Measurements from ENCODE around the gene GUCY1A2.
"Not testable (repeated sequence)": the region's sequence is repeated elsewhere in the genome, so short reads cannot be mapped to it uniquely, and the experiment has no call there.

The GUCY1A2 gene

GRCh38 chr11:106827687-106828086, 190.6 kb downstream of the GUCY1A2 start:
- no peak for DNase-seq

DNA sequence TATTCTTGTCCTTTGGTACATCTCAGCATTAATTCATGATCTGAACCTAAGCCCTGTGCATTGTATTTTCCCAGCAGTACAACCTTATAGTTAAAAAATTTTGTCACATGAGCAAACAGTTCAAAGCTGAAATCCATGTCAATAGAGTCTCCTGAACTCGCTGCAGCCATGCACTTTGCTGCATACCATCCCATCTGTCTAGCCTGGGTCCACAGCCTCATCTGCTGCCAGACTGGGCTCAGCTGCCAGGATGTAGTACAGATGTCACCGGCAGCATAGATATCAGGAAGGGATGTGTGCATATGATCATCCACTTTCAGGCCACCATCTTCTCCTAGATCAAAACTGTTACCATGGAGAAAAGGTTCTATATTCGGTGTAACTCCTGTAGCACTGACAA, 191.7 kb downstream of the GUCY1A2 start:
- DNase-seq = not testable (repeated sequence)

GRCh38 chr11:106821826-106822225, 196.4 kb downstream of the GUCY1A2 start:
- peak; percentile 31 for DNase-seq

- DNase-seq = no peak
Measured at GRCh38 chr11:106821291-106821690, 197.0 kb downstream of the GUCY1A2 start.

DNA sequence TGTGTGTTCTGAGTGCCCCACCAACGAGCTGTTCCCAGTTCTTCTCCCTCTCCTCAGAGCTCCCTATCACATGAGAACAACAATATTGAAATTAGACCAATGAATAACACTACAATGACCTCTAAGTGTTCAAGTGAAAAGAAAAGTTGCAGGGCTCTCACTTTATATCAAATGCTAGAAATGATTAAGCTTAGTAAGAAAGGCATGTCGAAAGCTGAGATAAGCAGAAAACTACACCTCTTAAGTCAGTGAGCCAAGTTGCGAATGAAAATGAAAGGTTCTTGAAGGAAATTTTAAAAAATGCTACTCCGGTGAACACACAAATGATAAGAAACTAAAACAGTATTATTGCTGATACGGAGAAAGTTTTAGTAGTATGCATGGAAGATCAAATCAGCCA, 199.8 kb downstream of the GUCY1A2 start:
- DNase-seq = no peak

GRCh38 chr11:106815209-106815608, 203.1 kb downstream of the GUCY1A2 start:
- DNase-seq = no peak

GRCh38 chr11:106813806-106814205, 204.5 kb downstream of the GUCY1A2 start:
- DNase-seq = no peak

DNA sequence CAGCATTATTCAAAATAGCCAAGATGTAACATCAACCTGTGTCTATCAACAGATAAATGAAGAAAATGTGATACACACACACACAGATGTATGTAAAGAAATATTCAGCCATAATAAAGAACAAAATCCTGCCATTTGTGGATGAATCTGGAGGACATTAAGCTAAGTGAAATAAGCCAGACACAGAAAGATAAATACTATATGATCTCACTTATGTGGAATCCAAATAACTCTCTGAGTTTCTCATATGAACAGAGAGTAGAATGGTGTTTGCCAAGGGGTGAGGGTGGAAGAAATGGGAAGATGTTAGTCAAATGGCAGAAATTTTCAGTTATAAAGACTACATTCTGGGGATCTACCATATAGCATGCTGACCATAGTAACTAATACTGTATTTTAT, 224.2 kb downstream of the GUCY1A2 start:
- peak; percentile 8 for DNase-seq

- no peak for DNase-seq
Measured at GRCh38 chr11:106789406-106789805, 228.9 kb downstream of the GUCY1A2 start.

DNA sequence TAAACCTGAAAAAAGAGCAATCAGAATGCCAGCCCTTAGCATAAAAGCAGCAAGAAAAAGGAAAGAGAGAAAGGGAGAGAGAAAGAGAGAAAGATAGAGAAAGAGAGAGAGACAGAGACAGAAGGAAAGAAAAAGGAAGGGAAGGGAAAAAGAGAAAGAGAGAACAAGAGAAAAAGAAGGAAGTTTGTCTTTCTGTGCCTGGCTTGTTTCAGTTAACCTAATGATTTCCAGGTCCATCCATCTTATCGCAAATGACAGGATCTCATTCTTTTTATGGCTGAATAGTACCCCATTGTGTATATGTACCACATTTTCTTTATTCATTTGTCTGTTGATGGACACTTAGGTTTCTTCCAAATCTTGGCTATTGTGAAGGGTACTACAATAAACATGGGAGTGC, 230.8 kb downstream of the GUCY1A2 start:
- no peak for DNase-seq

GRCh38 chr11:106785913-106786650, 232.2 kb downstream of the GUCY1A2 start:
- DNase-seq = peak; percentile 21

DNA sequence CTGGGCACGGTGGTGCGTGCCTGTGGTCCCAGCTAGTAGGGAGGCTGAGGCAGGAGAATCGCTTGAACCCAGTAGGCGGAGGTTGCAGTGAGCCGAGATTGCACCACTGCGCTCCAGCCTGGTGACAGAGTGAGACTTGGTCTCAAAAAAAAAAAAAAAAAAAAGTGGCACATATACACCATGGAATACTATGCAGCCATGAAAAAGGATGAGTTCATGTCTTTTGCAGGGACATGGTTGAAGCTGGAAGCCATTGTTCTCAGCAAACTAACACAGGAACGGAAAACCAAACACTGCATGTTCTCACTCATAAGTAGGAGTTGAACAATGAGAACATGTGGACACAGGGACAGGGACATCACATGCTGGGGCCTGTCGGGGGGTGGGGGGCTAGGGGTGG, 241.0 kb downstream of the GUCY1A2 start:
- not testable (repeated sequence) for DNase-seq

- DNase-seq = no peak
Measured at GRCh38 chr11:106770489-106771085, 247.7 kb downstream of the GUCY1A2 start.

GRCh38 chr11:106765469-106766258, 252.6 kb downstream of the GUCY1A2 start:
- DNase-seq = peak; percentile 68

GRCh38 chr11:106763501-106763900, 254.8 kb downstream of the GUCY1A2 start:
- no peak for DNase-seq

- DNase-seq = no peak
Measured at GRCh38 chr11:106761745-106762144, 256.5 kb downstream of the GUCY1A2 start.

GRCh38 chr11:106761240-106761639, 257.0 kb downstream of the GUCY1A2 start:
- no peak for DNase-seq

- DNase-seq = no peak
Measured at GRCh38 chr11:106748059-106748458, 270.2 kb downstream of the GUCY1A2 start.

DNA sequence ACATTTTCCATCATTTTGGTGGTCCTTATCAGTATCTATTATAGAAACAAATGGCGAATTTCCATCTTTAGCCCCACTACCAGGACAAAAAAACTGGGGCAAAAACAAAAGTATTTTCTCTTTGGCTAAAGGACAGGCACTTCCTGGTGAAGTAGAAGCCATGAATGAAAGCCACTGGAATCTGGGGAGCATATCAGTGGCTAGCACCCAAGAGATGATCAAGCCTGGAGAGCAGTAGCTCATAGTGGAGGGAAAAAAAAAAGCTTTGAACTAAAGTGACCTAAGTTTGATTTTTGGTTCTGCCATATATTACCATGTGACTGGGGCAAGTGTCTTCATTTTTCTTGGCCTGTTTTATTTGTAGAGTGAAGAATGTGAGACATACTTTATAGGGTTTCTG, 272.3 kb downstream of the GUCY1A2 start:
- DNase-seq = no peak

DNA sequence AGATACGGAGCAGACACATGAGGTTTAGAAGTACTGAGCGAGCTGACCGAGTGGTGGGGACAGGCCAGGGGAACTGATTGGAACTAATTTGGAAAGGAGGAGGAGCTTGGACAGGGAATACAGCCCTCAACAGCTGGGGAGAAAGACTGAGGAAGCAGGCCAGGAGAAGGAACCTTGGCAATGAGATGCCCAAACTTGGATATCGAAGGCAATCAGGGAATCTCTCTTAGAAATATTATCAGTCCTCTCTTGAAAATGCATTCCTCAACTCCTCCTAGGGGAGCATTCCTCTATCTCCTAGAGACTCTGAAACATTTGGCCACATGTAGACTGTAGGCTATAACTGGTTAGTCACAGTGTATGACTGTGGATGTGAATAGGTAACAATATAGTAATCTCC, 284.6 kb downstream of the GUCY1A2 start:
- no peak for DNase-seq

DNA sequence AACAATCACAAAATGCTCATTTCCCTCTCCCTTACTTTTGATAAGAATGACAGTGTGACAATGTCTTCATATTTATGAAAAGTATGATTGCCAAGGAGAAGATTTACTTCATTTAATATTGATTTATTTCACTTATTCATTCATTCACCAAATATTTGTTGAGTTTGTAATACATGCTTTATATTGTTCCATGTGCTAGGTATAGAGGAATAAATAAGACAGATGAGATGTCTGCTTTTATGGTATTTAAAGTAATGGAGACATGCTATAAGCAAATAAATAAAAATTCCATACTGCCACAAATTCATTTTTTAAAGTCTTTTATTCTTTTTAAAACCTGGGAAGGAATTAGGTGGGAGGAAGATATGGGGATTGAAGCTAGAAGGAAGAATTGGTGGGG, 289.4 kb downstream of the GUCY1A2 start:
- no peak for DNase-seq

- DNase-seq = no peak
Measured at GRCh38 chr11:106728379-106728778, 289.9 kb downstream of the GUCY1A2 start.

- DNase-seq = no peak
Measured at GRCh38 chr11:106727256-106727655, 291.0 kb downstream of the GUCY1A2 start.

Measured in eye (tissue), 1 donor.